MM.1S (cell line): ENCODE data around the gene NCS1.

Source experiments
- DNase-seq: peaks from one replicate; pipeline ENCODE4 v3.0.0-alpha.2; 2015
- H2AFZ ChIP-seq: fragments of 300-600 bp; sonication (generic); 2 replicates; pipeline ENCODE4 v1.6.0; 2016; ENCODE audit warnings: antibody characterized with exemption, low read length
- H3F3A ChIP-seq: fragments of 300-600 bp; sonication (generic); 2 replicates; pipeline ENCODE4 v1.6.1; 2016; ENCODE audit warnings: mild to moderate bottlenecking, antibody characterized with exemption, low read length, moderate library complexity, mixed read lengths; ENCODE audit not compliant: insufficient read depth
- H3K27ac ChIP-seq: fragments of 300-600 bp; sonication (generic); 2 replicates; pipeline ENCODE4 v1.5.1; 2016; ENCODE audit warnings: mild to moderate bottlenecking, low read length
- H3K27me3 ChIP-seq: fragments of 300-600 bp; sonication (generic); replicated peaks from 2 replicates; pipeline ENCODE4 v1.6.0; 2016; ENCODE audit warnings: low read length; ENCODE audit not compliant: insufficient read depth
- H3K36me3 ChIP-seq: fragments of 300-600 bp; sonication (generic); replicated peaks from 2 replicates; pipeline ENCODE4 v1.6.1; 2016; ENCODE audit warnings: mild to moderate bottlenecking, low read length, mixed read lengths; ENCODE audit not compliant: insufficient read depth
- H3K4me1 ChIP-seq: fragments of 300-600 bp; sonication (generic); 2 replicates; pipeline ENCODE4 v1.6.1; 2016; ENCODE audit warnings: low read length, mixed read lengths
- H3K4me2 ChIP-seq: fragments of 300-600 bp; sonication (generic); 2 replicates; pipeline ENCODE4 v1.6.0; 2016; ENCODE audit warnings: low read depth, low read length
- H3K4me3 ChIP-seq: fragments of 300-600 bp; sonication (generic); 2 replicates; pipeline ENCODE4 v1.5.1; 2016; ENCODE audit warnings: low read length, mixed read lengths
- H3K79me2 ChIP-seq: fragments of 300-600 bp; sonication (generic); 2 replicates; pipeline ENCODE4 v1.6.1; 2016; ENCODE audit warnings: mixed run types, low read length, mixed read lengths
- H3K9ac ChIP-seq: fragments of 300-600 bp; sonication (generic); 2 replicates; pipeline ENCODE4 v1.6.1; 2016; ENCODE audit warnings: low read length, mixed read lengths
- H3K9me2 ChIP-seq: fragments of 300-600 bp; sonication (generic); replicated peaks from 2 replicates; pipeline ENCODE4 v1.6.1; 2016; ENCODE audit warnings: mild to moderate bottlenecking, low read length, mixed read lengths; ENCODE audit not compliant: insufficient read depth
- H3K9me3 ChIP-seq: fragments of 300-600 bp; sonication (generic); replicated peaks from 2 replicates; pipeline ENCODE4 v1.6.1; 2016; ENCODE audit warnings: mild to moderate bottlenecking, low read length, mixed read lengths; ENCODE audit not compliant: insufficient read depth
- H4K20me1 ChIP-seq: fragments of 300-600 bp; sonication (generic); 2 replicates; pipeline ENCODE4 v1.6.1; 2016; ENCODE audit warnings: mild to moderate bottlenecking, low read length, moderate library complexity, mixed read lengths; ENCODE audit not compliant: insufficient read depth
- EZH2 ChIP-seq: fragments of 300-600 bp; sonication (generic); optimal IDR thresholded peaks from 2 replicates; pipeline ENCODE3; 2017; ENCODE audit warnings: low read depth, mild to moderate bottlenecking, antibody characterized with exemption, low read length, mixed read lengths
- EZH2phosphoT487 ChIP-seq: fragments of 300-600 bp; sonication (generic); IDR thresholded peaks from 2 replicates; pipeline ENCODE4 v1.6.1; 2018; ENCODE audit warnings: antibody characterized with exemption, low read length
- TF ChIP-seq, protein P1 (sequence below): fragments of 300-600 bp; sonication (generic); IDR thresholded peaks from 2 replicates; pipeline ENCODE4 v1.5.1; 2016; ENCODE audit warnings: antibody characterized with exemption, low read length, mixed read lengths

The NCS1 gene

DNA sequence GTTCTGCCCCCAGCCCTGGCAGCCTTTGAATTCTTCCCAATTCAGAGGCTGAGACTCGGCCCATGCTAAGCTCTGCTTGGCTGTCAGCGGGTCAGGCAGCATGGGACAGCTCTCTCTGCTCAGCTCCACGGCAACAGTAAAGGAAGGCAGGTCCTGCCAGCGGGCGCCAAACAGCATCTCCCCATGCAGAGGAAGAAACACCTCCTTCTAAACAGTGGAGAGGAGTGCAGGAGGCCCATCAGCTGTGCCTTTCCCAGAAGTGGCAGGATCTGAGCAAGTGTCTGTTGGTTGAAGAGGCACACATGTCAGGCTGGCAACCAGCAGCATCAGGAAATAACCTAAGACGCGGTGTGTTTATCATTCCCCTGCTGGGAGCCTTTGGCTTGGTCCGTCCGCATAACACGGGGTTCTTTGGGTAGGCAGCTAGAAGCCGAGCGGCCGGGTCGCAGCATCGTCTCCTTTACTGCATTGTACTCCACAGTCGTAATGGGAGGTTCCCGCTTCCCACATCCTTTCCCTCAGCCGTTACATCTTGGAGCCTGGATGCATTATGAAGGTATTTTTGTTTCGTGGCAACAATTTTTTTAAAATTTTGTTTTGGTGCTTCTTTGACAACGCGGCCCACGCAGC is 42.7 kb upstream of the NCS1 start:
- H3K27ac ChIP-seq, result no peak overlapping the region
- H3K79me2 ChIP-seq, result no peaks in the 10 kb centered on the region
- H3F3A ChIP-seq, result no peaks in the 10 kb centered on the region
- H4K20me1 ChIP-seq, result no peaks in the 10 kb centered on the region
- no peak overlapping the region for H3K9ac ChIP-seq
- H3K27me3 ChIP-seq, result no peaks in the 10 kb centered on the region
- no peak for DNase-seq
- H2AFZ ChIP-seq, result no peak overlapping the region
- H3K9me2 ChIP-seq, result no peaks in the 10 kb centered on the region
- no peaks in the 10 kb centered on the region for H3K4me1 ChIP-seq
- no peaks in the 10 kb centered on the region for H3K36me3 ChIP-seq
- H3K9me3 ChIP-seq, result no peaks in the 10 kb centered on the region
- no peak for TF ChIP-seq EZH2
- TF ChIP-seq, protein P1, sequence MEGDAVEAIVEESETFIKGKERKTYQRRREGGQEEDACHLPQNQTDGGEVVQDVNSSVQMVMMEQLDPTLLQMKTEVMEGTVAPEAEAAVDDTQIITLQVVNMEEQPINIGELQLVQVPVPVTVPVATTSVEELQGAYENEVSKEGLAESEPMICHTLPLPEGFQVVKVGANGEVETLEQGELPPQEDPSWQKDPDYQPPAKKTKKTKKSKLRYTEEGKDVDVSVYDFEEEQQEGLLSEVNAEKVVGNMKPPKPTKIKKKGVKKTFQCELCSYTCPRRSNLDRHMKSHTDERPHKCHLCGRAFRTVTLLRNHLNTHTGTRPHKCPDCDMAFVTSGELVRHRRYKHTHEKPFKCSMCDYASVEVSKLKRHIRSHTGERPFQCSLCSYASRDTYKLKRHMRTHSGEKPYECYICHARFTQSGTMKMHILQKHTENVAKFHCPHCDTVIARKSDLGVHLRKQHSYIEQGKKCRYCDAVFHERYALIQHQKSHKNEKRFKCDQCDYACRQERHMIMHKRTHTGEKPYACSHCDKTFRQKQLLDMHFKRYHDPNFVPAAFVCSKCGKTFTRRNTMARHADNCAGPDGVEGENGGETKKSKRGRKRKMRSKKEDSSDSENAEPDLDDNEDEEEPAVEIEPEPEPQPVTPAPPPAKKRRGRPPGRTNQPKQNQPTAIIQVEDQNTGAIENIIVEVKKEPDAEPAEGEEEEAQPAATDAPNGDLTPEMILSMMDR, result no peak
- TF ChIP-seq EZH2phosphoT487, result no peak
- no peak overlapping the region for H3K4me3 ChIP-seq
- no peak overlapping the region for H3K4me2 ChIP-seq

DNA sequence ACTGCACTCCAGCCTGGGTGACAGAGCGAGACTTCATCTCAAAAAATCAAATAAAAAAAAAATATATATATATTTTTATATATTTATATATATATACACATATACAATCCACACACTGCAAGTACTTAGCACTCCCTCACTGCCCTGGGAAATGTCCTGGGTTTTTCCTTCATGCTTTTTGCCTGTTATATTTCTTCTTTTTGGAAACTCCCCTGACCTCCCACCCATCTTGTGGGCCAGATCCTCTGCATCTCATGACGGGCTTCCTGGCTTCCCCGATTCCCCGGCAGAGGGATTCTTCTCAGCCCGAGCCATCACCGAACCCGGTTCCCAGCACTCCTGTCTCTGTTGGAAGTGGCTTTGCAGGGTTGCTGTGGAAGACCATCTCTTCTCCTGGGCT is 39.5 kb upstream of the NCS1 start:
- Histone ChIP-seq H3K9me3 (no peaks in the 10 kb centered on the region), H3K4me2 (no peak overlapping the region), H3K4me1 (no peaks in the 10 kb centered on the region), H3K27me3 (no peaks in the 10 kb centered on the region), H3K27ac (no peak overlapping the region), H3F3A (no peaks in the 10 kb centered on the region), H2AFZ (no peak overlapping the region), H3K4me3 (no peak overlapping the region), H3K79me2 (no peaks in the 10 kb centered on the region), H3K9me2 (no peaks in the 10 kb centered on the region), H3K36me3 (no peaks in the 10 kb centered on the region), H4K20me1 (no peaks in the 10 kb centered on the region), H3K9ac (no peak overlapping the region)
- TF ChIP-seq, protein P1, result no peak
- TF ChIP-seq EZH2phosphoT487 (no peak), EZH2 (no peak)
- no peak for DNase-seq

DNA sequence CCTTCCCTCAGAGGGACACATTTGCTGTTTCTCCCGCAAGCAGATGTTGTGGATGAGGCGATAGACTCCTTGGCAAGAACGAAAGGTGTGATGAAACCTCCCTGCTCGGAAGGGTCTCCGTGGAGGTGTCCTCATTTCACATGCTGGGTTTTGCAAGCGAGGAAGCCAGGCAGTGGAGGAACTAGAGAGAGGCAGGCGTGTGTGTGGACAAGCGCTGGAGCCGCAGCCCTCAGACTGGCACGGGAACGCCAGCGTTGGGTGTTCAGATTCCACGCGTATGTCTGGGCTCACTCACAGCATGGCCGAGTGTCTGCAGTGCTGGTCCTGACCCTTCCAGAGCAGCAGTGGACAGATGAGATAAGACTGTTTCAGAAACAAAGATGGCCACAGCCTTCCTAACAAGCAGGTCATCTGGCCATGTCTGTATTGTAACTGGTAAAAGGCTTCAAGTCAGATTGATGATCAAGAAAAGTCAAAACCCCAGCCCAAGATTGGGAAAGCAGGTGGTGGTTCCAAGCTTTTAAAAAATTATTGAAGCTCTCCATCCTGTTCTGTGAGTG is 35.0 kb upstream of the NCS1 start:
- Histone ChIP-seq H3K27ac (no peak overlapping the region), H3K4me2 (no peak overlapping the region), H3K36me3 (no peaks in the 10 kb centered on the region), H3K27me3 (peaks cover 8% of the 10 kb centered on the region; the same call in 1 of the 2 replicates), H3K4me3 (no peak overlapping the region), H3F3A (no peaks in the 10 kb centered on the region), H3K9me2 (no peaks in the 10 kb centered on the region), H3K9me3 (no peaks in the 10 kb centered on the region), H3K4me1 (no peaks in the 10 kb centered on the region), H3K9ac (no peak overlapping the region), H3K79me2 (no peaks in the 10 kb centered on the region), H4K20me1 (no peaks in the 10 kb centered on the region), H2AFZ (no peak overlapping the region)
- DNase-seq, result no peak
- TF ChIP-seq, protein P1, result no peak
- TF ChIP-seq EZH2 (no peak), EZH2phosphoT487 (no peak)
